Breast epithelium (tissue), 3 donors: Measurements from ENCODE around the gene FAM229A.

Experiments
- CTCF ChIP-seq, 3 donors: fragments of 450-650 bp; IDR thresholded peaks; one replicate each; pipeline ENCODE4 v1.5.1; 2016 to 2017; ENCODE audit warnings: antibody characterized with exemption in 3 of 3, mild to moderate bottlenecking in 3 of 3, moderate library complexity in 3 of 3
- POLR2A ChIP-seq: fragments of 450-650 bp; IDR thresholded peaks from one replicate; pipeline ENCODE4 v1.6.1; 2016; ENCODE audit warnings: antibody characterized with exemption, mild to moderate bottlenecking, moderate library complexity
- POLR2AphosphoS5 ChIP-seq, 3 donors: sonication (generic); formaldehyde crosslinking; IDR thresholded peaks; one replicate each; pipeline ENCODE4 v1.6.1; 2017; ENCODE audit warnings: antibody characterized with exemption in 3 of 3

GRCh38 chr1:32352831-32353383, 9.4 kb downstream of the FAM229A start:
- TF ChIP-seq POLR2AphosphoS5 (IDR thresholded peaks at IDR 0.05) (no peak), CTCF (IDR thresholded peaks at IDR 0.05) (no peak), POLR2A (no peak)
